ENCODE measurements around the gene MRGPRD. TPM values are rescaled to one million over a fixed set of nuclear protein-coding genes. Genes with fewer than 3 reads are reported as not detected.

MRGPRD gene
- not detected for total RNA-seq (2021; ENCODE audit: unreplicated experiment)
- not detected in 2 replicates for polyA plus RNA-seq (2012)
- not detected for Bru-seq, nascent RNA
- BruChase-seq, experiment 1, labeled RNA remaining after a 6-hour chase: not detected
- BruChase-seq, experiment 2, labeled RNA remaining after a 2-hour chase: not detected
- long read RNA-seq: 0 reads

GRCh38 chr11:68980776-68981065 is at the start of gene MRGPRD:
Gene MRGPRD, minus strand, starts transcription at chr11:68980986. Its CDS starts 0 bp downstream, at chr11:68980986.
- no peak within 1 kb of the TSS for H3K9ac ChIP-seq (ENCODE audit: low read length)
- POLR2A ChIA-PET: no interaction called here
- ATAC-seq (no peak), DNase-seq (ENCODE audit: low read depth, low spot score) (no peak)
- no peaks in the 10 kb centered on the region for H3K9me2 ChIP-seq (ENCODE audit: insufficient read depth)
- no peaks in the 10 kb centered on the region for H3K79me2 ChIP-seq (ENCODE audit: insufficient read depth, low read length)
- H3K9me3 ChIP-seq (ENCODE audit: control insufficient read depth in 1 of 2, insufficient read depth in 1 of 2, low read depth in 1 of 2, low read length in 2 of 2): peaks cover 0 to 3% of the 10 kb centered on the region in 2 experiments; a peak in 1 of 4 replicates
- no peaks in the 10 kb centered on the region for H4K20me1 ChIP-seq (ENCODE audit: insufficient read depth)
- CTCF ChIA-PET: no interaction called here
- TF ChIP-seq ZBTB33 (IDR thresholded peaks at IDR 0.05; ENCODE audit: extremely low read depth, insufficient replicate concordance, low read length): no peak
- TF ChIP-seq POLR2A (IDR thresholded peaks at IDR 0.05; ENCODE audit: borderline replicate concordance, extremely low read depth, insufficient read depth, insufficient read length): no peak
- TF ChIP-seq SIN3A (IDR thresholded peaks at IDR 0.05; ENCODE audit: low read depth): no peak
- TF ChIP-seq SRF (IDR thresholded peaks at IDR 0.05; ENCODE audit: low read depth): no peak
- TF ChIP-seq ZNF274 (IDR thresholded peaks at IDR 0.05; ENCODE audit: low read depth, low read length): no peak
- no peak for TF ChIP-seq SP1 (IDR thresholded peaks at IDR 0.05; ENCODE audit: low read depth)
- no peak for TF ChIP-seq MAX (IDR thresholded peaks at IDR 0.05)
- no peak for TF ChIP-seq CTCF (IDR thresholded peaks at IDR 0.05 in 2 of 3, conservative IDR thresholded peaks at IDR 0.05 in 1 of 3; ENCODE audit: borderline replicate concordance in 1 of 3, insufficient read depth in 1 of 3, low read depth in 2 of 3, low read length in 2 of 3)
- no peak for TF ChIP-seq EZH2phosphoT487 (IDR thresholded peaks at IDR 0.05; ENCODE audit: borderline replicate concordance)
- no TSS peak for BruUV-seq (replicated peaks)
- no peak within 1 kb of the TSS for H2AFZ ChIP-seq (ENCODE audit: low read depth, low read length, poor library complexity, severe bottlenecking)
- RAD21 ChIA-PET (ENCODE audit: low non-redundant PET in 1 of 2, low total read pairs in 2 of 2, uncharacterized antibody in 2 of 2, unreplicated experiment in 2 of 2): no interaction called here
- no peaks in the 10 kb centered on the region for H3K4me1 ChIP-seq (ENCODE audit: control insufficient read depth in 1 of 2, insufficient read depth in 2 of 2, low read length in 2 of 2)
- H3K4me2 ChIP-seq (ENCODE audit: low read length): no peak within 1 kb of the TSS
- H3K36me3 ChIP-seq (ENCODE audit: control insufficient read depth in 1 of 2, insufficient read depth in 2 of 2, low read length in 2 of 2): no peaks in the 10 kb centered on the region
- no peak within 1 kb of the TSS for H3K27ac ChIP-seq (ENCODE audit: low read depth, low read length)
- intact Hi-C loops (cut with micrococcal nuclease): no loop called here
- H3K4me3 ChIP-seq (replicated peaks in 1 of 2; ENCODE audit: low read depth in 1 of 2, low read length in 2 of 2): no peak within 1 kb of the TSS
- H3K27me3 ChIP-seq (ENCODE audit: insufficient read depth, low read length): no peaks in the 10 kb centered on the region

All from HCT116 (cell line).